HG02885 (cell line): ENCODE measurements around the gene AP5B1.
A peak's percentile ranks its signal among the peaks of the same experiment; 100 is the strongest.

ENCODE experiments used
- ATAC-seq: cut with Tn5 transposase; IDR thresholded peaks from one replicate; pipeline ENCODE4 v1.9.1; 2021; ENCODE audit warnings: mild to moderate bottlenecking; ENCODE audit not compliant: unreplicated experiment, poor library complexity

The AP5B1 gene

DNA sequence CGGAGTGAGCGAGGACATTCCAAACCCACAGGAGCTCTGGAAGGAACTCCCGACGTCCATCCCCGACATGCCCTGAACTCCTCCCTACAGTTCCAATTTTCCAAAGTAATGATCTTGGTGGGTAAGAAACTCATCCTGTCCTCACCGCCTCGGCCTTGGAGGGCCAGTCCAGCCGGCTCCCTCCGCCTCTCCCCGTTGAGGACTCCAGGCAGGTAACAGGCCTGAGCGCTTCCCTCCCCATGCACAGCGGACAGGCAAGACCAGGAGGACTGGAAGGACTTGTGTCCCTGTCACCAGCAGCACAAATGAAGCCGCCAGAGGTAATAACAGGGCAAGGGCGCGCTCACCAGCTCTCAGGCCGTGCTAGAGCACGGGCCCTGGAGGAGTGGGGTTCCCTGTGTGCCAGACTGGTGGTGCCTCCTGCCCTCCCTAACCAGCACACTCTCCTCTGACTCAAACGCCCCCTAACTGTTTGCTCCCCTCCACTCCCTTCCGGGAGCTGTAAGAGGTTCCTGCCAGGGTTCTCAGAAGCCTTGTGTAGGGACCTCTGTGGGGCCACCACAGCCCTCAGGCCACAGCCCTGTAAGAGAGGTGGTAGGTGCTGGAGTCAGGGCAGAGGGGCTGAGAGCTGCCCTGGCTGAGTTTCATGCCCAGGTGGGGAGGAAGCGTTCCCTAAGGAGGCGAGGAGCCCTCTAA is 23.2 kb upstream of the AP5B1 start:
- no peak for ATAC-seq

DNA sequence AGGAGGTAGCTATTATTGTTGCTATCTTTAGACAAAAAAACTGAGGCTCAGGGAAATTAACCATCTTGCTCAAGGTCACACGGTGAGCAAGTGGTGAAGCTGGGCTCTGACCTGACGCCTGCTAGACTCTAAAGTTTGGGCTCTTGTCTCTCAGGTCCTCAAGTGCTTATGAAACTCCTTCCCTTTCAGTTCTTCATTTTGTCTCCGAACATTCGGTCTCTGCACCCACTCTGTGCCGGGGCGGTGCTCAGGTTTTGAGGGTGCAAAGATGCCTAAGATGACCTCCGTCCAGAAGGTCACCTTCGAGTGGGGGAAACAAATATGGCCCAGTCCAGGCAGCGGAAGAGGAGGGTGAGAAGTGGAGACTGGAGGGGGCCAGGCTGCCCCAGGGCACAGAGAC is 22.1 kb upstream of the AP5B1 start:
- ATAC-seq: peak; percentile 82

DNA sequence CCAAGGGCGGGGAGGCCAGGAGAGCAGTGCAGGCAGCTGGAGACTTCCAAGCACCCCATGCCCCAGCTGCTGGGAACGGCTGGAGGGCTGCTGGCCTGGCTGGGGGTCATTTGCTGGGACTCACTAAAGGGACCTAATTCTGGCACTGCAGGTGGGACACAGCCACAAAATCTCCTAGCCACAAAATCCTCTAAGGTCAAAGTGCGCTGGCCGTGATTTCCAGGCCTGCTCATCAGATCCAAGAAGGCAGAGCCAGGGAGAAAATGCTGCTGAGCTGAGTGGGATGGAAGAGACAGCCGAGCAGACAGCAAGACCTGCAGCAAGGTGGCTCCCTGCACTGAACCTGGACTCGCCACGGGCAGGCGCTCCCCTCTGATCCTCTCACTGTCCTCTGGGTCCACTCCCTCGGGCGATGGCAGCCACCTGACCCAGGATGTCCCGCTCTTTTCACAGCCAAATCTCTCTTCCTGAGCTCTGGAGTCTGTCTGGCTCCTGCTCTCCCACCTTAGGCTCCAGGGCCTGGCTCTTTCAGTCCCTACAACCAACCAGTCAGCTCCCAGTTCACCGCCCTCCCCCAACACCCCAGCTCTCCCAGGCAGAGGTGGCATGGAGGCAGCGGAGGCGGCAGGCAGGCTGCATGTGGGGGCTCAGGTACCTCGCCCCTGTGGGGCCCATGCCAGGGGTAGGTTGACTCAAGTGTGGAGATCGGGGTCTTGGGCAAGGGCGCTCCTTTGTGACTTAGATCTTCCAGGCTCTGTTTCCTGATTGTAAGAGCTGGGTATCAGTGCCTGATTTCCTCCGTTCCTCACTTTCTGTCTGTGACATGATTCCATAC is 20.6 kb upstream of the AP5B1 start:
- no peak for ATAC-seq

DNA sequence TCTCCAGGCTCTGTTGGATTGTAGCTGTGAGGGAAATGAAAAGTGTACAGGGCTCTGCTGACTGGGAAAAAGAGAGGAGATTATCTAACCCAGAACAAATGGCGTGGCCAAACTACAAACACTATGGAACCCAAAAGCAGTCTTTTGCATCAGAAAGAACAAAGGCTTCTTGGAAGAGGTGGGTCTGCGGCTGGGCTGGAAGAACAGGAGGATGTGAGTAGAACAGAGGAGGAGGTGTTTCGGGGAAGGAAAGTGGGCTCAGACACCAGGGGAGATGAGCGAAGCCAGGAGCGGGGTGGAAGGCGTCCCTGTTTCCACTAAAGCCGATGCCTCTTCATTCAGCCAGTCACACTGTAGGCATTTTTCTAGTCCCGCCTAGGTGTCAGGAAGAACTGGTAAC is 18.1 kb upstream of the AP5B1 start:
- ATAC-seq: no peak

DNA sequence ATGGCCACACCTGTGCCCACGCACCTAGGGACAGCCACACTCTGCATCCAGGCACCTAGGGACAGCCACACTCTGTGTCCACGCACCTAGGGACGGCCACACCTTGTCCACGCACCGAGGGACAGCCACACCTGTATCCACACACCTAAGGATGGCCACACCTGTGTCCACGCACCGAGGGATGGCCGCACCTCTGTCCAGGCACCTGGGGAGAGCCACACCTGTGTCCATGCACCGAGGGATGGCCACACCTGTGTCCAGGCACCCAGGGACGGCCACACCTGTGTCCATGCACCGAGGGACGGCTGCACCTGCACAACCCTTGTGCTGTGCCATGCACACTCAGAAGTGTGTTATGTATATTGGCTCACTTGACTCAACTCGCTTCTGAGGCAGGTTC is 16.9 kb upstream of the AP5B1 start:
- ATAC-seq: no peak

DNA sequence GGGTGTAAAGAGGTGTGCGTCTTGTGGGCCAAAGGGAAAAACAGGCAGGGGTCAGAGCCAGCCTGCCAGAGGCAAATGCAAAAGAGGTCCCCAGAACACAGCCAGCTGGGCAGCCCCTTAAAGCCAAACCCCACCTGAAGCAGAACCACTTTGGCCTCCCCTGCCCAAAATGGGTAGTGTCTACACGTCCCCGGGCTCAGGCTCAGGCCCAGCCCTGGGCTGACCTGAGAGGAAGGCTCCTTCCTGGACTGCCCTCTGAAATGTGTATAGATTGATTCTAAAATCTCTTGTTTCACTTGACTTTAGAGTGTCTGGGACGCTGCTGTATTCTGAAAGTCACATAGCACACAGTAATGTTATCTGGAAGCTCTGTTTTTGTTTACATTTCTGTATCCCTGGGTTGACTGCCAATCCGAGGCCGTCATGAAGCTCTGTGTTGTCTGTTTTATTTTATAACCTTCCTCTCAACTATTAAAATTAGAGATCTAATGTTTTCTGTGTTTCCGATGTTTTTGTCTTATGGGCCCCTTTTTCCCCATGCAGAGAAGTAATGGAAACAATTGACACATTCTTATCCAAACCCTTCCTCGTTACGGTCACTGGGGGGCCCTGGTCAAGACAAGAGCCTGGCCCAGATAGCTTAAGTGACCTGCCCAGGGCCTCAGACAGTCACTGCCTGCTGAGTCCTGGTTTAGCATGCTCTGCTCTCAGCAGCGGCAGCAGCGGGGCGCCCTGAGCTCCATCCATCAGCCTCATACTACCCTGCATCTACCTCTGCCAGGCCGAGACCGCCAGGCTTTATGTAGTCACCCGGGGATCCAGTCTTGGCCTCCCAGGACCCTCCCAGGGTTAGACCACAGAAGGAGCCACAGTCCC is 16.2 kb upstream of the AP5B1 start:
- no peak for ATAC-seq

DNA sequence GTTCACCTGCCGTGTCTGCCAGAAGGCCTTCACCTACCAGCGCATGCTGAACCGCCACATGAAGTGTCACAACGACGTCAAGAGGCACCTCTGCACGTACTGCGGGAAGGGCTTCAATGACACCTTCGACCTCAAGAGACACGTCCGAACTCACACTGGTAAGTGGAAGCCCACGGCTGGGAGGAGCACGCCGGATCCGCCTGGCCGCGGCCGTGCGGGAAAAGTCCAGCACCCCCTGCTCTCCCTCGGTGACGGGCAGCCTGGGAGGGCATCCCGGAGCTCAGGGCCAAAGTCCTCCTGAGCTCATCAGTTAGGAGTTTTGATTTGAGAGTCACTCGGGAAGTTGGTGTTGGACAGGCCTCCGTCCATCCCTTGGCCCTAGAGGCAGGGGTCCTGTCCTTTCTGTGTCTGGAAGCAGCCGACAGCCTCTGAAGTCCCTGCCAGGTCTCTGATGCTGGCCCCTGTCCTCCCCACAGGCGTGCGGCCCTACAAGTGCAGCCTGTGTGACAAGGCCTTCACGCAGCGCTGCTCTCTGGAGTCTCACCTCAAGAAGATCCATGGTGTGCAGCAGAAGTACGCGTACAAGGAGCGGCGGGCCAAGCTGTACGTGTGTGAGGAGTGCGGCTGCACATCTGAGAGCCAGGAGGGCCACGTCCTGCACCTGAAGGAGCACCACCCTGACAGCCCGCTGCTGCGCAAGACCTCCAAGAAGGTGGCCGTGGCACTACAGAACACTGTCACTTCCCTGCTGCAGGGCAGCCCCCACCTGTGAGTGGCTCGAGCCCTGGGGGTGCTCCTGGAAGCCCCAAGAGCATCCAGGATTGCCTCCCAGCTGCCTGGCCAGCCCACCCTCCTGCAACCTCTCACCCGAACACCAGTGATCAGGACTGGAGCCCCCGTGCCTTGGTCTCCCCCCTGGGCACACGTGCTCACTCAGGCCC is 14.1 kb upstream of the AP5B1 start:
- ATAC-seq: no peak

DNA sequence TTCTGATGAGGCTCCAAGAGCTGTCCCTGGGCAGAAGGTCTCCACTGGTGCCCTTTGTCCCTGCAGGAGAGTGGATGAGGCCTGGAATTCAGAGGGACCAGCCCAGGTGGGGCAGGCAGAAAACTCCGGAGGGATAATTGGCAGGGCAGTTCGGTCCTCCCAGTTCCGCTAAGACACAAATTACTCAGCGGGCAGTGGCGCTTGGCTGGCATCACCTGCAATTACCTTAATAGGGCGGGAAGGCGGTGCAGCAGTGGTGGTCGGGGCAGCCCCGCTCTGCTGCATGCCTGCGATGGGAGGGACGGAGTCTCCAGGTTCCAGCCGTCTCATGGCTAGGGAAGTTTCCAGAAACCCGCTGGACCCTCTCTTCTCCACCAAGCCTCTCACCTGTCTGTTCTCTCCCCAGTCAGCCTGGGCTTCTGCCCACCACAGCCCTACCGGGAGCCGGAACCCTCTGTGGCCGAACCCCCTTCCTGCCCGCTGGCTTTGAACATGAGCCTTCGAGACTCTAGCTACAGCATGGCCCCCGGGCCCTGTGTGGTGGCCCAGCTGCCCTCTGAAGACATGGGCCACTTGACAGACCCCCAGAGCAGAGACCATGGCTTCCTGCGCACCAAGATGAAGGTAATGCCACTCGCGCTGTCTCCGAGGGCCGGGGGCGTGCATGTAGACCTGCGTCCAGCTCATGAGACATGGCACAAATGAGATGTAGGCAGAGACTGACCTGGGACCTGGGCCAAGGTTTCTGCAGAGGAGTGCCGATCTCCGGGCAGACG is 13.0 kb upstream of the AP5B1 start:
- no peak for ATAC-seq

DNA sequence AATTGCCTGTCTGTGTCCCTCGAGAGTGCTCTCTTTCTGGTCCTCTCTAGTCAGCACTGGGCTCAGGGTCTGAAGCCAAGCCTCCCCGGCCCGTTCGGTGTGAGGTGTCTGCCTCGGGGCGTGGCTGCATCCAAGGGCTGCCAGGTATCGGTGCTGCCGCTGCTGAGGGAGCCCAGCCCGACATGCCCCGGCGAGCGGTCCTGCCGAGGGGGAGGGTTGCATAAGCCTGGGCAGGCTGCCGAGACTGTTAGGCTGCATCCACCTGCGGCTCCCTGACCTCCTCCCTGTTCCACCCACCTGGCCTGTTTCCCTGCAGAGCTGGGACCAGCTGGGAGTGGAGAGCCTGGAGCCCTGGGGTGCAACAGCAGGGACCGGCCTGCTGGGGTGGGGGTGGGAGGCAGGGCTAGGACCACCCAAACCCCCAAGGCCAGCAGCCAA is 12.4 kb upstream of the AP5B1 start:
- no peak for ATAC-seq

DNA sequence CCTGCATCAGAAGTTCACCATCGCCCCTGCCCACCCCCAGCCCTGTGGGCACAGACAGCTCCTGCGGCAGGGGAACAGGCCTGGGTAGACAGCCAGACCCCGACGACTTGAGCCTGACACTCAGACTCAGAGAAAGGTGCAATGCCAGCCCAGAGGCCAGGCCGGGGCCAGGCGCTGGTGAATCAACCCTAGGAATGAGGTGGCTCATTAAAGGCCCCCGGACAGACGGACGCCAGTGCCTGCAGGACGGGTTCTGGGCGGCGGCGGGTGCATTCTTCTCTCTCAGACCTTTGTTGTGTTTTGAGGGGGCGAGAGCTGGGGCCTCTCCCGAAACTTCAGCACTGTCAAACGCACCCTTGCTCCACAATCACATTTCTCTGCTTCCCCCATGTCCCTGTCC is 11.7 kb upstream of the AP5B1 start:
- no peak for ATAC-seq

DNA sequence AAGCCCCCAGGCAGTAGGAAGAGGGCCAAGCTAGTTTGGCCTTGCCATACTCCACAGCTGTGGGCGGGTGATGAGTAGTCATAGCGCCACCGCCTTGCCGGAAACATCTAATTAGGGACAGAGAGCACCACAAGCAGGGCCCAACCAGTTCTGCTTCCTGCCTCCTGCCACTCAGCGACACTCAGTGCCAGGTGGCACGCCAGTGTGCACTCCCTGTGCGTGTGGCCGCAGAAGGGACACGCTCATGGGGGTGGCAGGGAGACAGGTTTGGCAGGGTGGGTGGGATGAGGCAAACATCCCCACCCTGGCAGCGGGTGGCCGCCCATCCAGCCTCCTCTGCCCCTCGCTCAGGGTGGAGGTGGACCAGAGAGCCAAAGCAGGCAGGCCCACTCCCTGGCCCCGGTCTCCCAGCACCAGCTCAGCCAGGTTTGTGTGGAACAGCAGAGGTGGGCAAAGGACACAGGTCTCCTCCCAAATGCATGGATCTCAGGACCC is 11.0 kb upstream of the AP5B1 start:
- ATAC-seq: peak; percentile 61

DNA sequence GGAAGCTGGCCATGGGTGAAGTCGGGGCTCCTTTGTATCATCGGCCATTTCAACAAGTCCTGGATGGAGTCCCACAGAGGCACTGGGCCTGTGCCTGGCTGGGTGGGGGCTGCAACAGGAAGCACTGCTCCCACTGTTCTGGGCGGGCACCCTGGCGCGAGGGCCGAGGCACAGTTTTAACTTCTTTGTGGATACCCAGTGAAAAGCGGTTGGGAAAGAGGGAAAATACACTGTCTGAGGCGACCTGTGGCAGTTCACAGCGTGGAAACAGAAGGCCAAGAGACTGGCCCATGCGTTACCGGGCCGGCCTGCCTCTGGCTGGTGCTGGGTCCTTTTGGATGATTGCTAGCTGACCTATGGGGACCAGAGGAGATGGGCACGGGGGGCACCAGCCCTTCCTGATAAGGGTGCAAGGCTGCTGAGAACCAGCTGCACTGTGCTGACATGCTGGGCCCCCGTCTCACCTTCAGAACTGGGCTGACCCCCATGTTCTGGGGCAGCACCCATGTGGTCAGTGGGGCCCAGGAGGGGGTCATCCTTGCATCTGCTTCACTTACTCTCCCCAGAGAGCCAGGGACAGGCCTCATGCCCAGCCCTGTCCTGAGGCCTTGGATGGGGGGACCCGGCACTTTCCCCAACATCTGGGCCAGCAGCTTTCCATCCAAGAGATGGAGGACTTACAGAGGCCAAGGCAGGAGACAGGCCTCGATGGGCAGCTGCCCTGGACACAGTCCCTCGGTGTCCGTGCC is 10.3 kb upstream of the AP5B1 start:
- no peak for ATAC-seq

DNA sequence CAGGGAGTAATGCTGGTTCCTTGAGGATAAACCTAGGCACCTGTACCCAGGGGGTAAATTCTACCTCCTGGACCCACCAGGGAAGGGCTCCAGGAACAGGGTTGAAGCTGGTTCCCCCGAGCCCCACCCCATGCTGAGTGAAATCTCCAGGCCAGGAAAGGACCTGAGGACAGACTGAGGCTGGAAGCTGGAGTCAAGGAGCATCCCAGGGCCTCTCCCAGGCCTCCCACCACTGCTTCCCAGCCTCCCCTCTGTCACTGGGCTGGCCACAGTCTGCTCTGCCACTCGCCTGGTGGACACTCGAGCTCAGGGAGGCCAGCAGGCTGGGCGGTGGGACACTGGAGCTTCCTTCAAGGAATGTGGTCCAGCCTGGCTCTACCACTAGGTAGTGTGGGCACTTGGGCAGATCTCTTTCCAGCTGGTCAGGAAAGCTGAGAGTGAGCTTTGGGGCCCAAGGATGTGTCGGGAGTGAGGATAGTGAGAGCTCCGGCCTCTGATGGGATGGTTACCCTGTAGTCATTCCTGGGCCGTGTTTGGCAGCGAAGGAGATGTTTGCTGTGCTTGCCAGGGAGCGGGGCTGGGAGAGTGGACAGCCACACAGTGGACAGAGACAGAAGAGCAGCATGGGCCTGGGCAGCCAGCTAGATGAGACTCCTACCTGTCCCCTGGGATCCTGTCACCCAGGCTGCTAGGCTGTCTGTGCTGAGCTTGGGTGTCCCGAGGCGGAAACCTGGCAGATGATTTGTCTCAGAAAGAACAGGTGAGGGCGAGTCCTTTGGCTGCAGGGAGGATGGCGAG is 9.5 kb upstream of the AP5B1 start:
- no peak for ATAC-seq

DNA sequence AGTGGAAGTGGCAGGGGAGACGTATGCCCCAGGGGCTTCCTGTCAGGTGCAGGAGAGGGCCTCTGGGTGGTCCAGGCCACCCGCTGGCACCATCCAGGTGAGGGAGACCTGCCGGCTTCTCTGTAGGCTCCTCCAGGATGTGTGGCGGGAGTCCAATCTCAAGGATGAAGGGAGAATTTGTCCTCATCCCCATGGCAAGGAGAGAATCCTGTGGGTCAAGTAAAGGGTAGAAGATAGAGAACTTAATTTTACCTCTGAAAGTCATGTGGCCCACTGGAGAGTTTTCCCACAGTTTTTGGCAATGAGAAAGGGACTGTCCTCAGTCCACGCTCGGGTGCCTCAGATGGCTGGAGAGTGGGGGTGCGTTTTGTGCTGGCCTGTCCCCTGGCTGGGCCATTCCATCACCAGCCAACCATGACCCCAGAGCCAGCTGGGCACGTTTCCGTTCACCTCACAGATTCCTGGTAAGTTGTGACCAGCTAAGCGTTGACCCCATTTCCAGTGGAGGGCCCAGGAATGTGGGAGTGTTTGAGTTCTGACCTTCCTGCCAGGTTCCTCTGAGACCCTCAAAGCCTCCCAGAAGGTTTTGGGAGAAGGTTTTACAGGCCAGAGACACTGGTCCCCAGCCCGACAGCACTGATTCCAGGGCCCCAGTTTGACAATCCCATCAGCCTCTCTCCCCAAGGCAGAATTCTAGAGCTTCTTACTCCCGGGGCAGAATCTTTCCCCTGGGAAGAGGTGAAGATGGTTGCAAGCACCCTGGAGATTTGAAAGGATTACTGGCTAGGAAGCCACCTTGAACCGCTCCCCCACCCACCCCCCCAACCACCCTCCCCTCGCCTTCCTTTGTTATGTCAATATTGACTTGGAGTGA is 8.7 kb upstream of the AP5B1 start:
- ATAC-seq: no peak

DNA sequence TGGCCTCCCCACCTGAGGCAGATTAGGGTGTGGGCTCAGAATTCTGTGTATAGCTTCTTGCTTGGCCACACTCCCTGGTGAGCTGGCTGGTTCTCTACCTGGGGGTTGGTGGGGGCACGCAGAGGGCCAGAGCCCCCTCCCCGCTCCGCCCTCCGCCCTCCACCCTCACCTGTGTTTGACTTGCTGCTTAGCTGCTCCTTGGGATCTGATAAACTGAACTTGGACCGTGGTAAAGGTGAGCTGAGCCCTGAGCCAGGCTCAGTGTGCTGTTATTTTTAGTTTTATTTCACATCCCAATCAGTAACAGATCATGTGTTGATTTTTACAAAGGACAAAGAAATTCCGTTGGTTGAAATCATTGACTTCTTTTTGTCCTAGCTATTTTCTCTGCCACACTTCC is 8.0 kb upstream of the AP5B1 start:
- ATAC-seq: no peak
